ENCODE measurements around the gene DNAH8.

The DNAH8 gene

GRCh38 chr6:38799529-38800184 lies 84.5 kb downstream of the DNAH8 start:
- Histone ChIP-seq H2AFZ (ENCODE audit: low read depth, low read length) (no peak overlapping the region), H4K20me1 (ENCODE audit: insufficient read depth, low read length) (no peaks in the 10 kb centered on the region), H3K79me2 (ENCODE audit: low read length) (no peaks in the 10 kb centered on the region), H3K4me2 (ENCODE audit: low read length) (no peak overlapping the region), H3K4me1 (ENCODE audit: low read length) (peaks cover 12% of the 10 kb centered on the region), H3K27me3 (ENCODE audit: low read depth, low read length) (peaks cover 11% of the 10 kb centered on the region), H3K9ac (ENCODE audit: low read length) (no peak overlapping the region), H3K27ac (ENCODE audit: low read length) (no peak overlapping the region), H3K4me3 (ENCODE audit: low read length) (no peak overlapping the region), H3K9me3 (ENCODE audit: insufficient read depth, low read length) (no peaks in the 10 kb centered on the region), H3K36me3 (replicated peaks; ENCODE audit: low read depth, low read length) (no peaks in the 10 kb centered on the region)
- TF ChIP-seq EZH2phosphoT487 (IDR thresholded peaks at IDR 0.05; ENCODE audit: low read depth), result no peak
- TF ChIP-seq CTCF (IDR thresholded peaks at IDR 0.05; ENCODE audit: low read depth, low read length), result no peak

GRCh38 chr6:38801305-38801704 lies 86.2 kb downstream of the DNAH8 start:
- H3K27ac ChIP-seq (ENCODE audit: low read length), result no peak overlapping the region

GRCh38 chr6:38802497-38802896 lies 87.4 kb downstream of the DNAH8 start:
- no peaks in the 10 kb centered on the region for H3K36me3 ChIP-seq (replicated peaks; ENCODE audit: low read depth, low read length)

More at GRCh38 chr6:38801305-38801704, 86.2 kb downstream of the DNAH8 start:
- Histone ChIP-seq H4K20me1 (ENCODE audit: insufficient read depth, low read length) (no peaks in the 10 kb centered on the region), H3K79me2 (ENCODE audit: low read length) (no peaks in the 10 kb centered on the region), H3K9ac (ENCODE audit: low read length) (no peak overlapping the region), H3K4me1 (ENCODE audit: low read length) (peaks cover 24% of the 10 kb centered on the region), H3K9me3 (ENCODE audit: insufficient read depth, low read length) (no peaks in the 10 kb centered on the region), H3K36me3 (replicated peaks; ENCODE audit: low read depth, low read length) (no peaks in the 10 kb centered on the region), H3K27me3 (ENCODE audit: low read depth, low read length) (peaks cover 11% of the 10 kb centered on the region), H3K4me3 (ENCODE audit: low read length) (no peak overlapping the region), H3K4me2 (ENCODE audit: low read length) (no peak overlapping the region), H2AFZ (ENCODE audit: low read depth, low read length) (no peak overlapping the region)
- TF ChIP-seq EZH2phosphoT487 (IDR thresholded peaks at IDR 0.05; ENCODE audit: low read depth) (no peak), CTCF (IDR thresholded peaks at IDR 0.05; ENCODE audit: low read depth, low read length) (no peak)

GRCh38 chr6:38803129-38803528 lies 88.0 kb downstream of the DNAH8 start:
- no peak for TF ChIP-seq EZH2phosphoT487 (IDR thresholded peaks at IDR 0.05; ENCODE audit: low read depth)
- no peak for TF ChIP-seq CTCF (IDR thresholded peaks at IDR 0.05; ENCODE audit: low read depth, low read length)
- Histone ChIP-seq H3K4me1 (ENCODE audit: low read length) (peaks cover 25% of the 10 kb centered on the region), H3K79me2 (ENCODE audit: low read length) (no peaks in the 10 kb centered on the region), H3K4me3 (ENCODE audit: low read length) (no peak overlapping the region), H3K27ac (ENCODE audit: low read length) (no peak overlapping the region), H3K4me2 (ENCODE audit: low read length) (no peak overlapping the region), H2AFZ (ENCODE audit: low read depth, low read length) (no peak overlapping the region), H3K36me3 (replicated peaks; ENCODE audit: low read depth, low read length) (no peaks in the 10 kb centered on the region), H3K27me3 (ENCODE audit: low read depth, low read length) (peaks cover 11% of the 10 kb centered on the region), H3K9me3 (ENCODE audit: insufficient read depth, low read length) (no peaks in the 10 kb centered on the region), H3K9ac (ENCODE audit: low read length) (no peak overlapping the region), H4K20me1 (ENCODE audit: insufficient read depth, low read length) (no peaks in the 10 kb centered on the region)

More at GRCh38 chr6:38802497-38802896, 87.4 kb downstream of the DNAH8 start:
- peaks cover 25% of the 10 kb centered on the region for H3K4me1 ChIP-seq (ENCODE audit: low read length)
- no peak overlapping the region for H3K27ac ChIP-seq (ENCODE audit: low read length)
- no peak overlapping the region for H3K9ac ChIP-seq (ENCODE audit: low read length)
- no peak overlapping the region for H3K4me2 ChIP-seq (ENCODE audit: low read length)
- TF ChIP-seq CTCF (IDR thresholded peaks at IDR 0.05; ENCODE audit: low read depth, low read length) (no peak), EZH2phosphoT487 (IDR thresholded peaks at IDR 0.05; ENCODE audit: low read depth) (no peak)
- H4K20me1 ChIP-seq (ENCODE audit: insufficient read depth, low read length), result no peaks in the 10 kb centered on the region
- H3K79me2 ChIP-seq (ENCODE audit: low read length), result no peaks in the 10 kb centered on the region
- no peaks in the 10 kb centered on the region for H3K9me3 ChIP-seq (ENCODE audit: insufficient read depth, low read length)
- H3K27me3 ChIP-seq (ENCODE audit: low read depth, low read length), result peaks cover 11% of the 10 kb centered on the region
- no peak overlapping the region for H3K4me3 ChIP-seq (ENCODE audit: low read length)
- no peak overlapping the region for H2AFZ ChIP-seq (ENCODE audit: low read depth, low read length)

Data from OCI-LY3 (cell line).